Measurements from ENCODE around the gene TBC1D32. TPM values are rescaled to one million over a fixed set of nuclear protein-coding genes. Genes with fewer than 3 reads are reported as not detected.
"Not testable (repeated sequence)": the region's sequence is repeated elsewhere in the genome, so short reads cannot be mapped to it uniquely, and the experiment has no call there.

TBC1D32 gene
- total and polyA plus RNA-seq, 2 donors (not counting 1 experiment from before 2014, with no cell fraction given) = 6.3 to 21.0 TPM

DNA sequence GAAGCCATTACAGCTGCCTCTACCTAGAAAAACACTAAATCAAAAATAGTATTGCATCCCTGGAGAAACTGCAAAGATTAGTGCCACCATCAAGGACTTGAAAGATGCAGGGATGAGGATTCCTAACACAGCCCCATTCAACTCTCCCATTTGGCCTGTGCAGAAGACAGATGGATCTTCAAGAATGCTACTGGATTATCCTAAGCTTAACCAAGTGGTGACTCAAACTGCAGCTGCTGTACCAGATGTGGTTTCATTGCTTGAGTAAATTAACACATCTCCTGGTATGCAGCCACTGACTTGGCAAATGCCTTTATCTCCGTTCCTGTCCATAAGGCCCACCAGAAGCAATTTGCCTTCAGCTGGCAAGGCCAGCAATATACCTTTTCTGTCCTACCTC lies 117.4 kb downstream of the TBC1D32 start:
- Histone ChIP-seq H3K36me3 (ENCODE audit: control insufficient read depth, insufficient read depth, low read length) (no peaks in the 10 kb centered on the region), H3K27me3 (ENCODE audit: control insufficient read depth, insufficient read depth, low read length) (no peaks in the 10 kb centered on the region), H2AFZ (ENCODE audit: low read length) (no peak overlapping the region), H3K9ac (ENCODE audit: insufficient read depth, low read length) (no peak overlapping the region), H3K27ac (ENCODE audit: insufficient read depth, low read length) (no peak overlapping the region), H3K9me3 (ENCODE audit: control insufficient read depth, insufficient read depth, low read depth, low read length) (no peaks in the 10 kb centered on the region), H3K79me2 (ENCODE audit: control insufficient read depth, insufficient read depth, low read length) (no peaks in the 10 kb centered on the region), H3K4me1 (ENCODE audit: control insufficient read depth, extremely low read depth, insufficient read depth, low read length) (no peaks in the 10 kb centered on the region), H4K20me1 (ENCODE audit: control insufficient read depth, extremely low read depth, insufficient read depth, low read length) (no peaks in the 10 kb centered on the region), H3K4me2 (ENCODE audit: extremely low read depth, insufficient read depth, low read length) (no peak overlapping the region), H3K4me3 (replicated peaks in 1 of 4; ENCODE audit: control extremely low read depth in 1 of 4, insufficient read depth in 1 of 4, low read depth in 3 of 4, low read length in 4 of 4) (no peak overlapping the region)
- TF ChIP-seq EZH2 (IDR thresholded peaks at IDR 0.05; ENCODE audit: low read length, missing control alignments) (no peak), CTCF (conservative IDR thresholded peaks at IDR 0.05 in 1 of 2, IDR thresholded peaks at IDR 0.05 in 1 of 2; ENCODE audit: low read depth in 1 of 2, low read length in 2 of 2) (no peak)
- DNase-seq (ENCODE audit: low read depth in 2 of 2) = peak; percentile 20 to 53

- H3K4me1 ChIP-seq (ENCODE audit: control insufficient read depth, extremely low read depth, insufficient read depth, low read length); H3K9me3 ChIP-seq (ENCODE audit: control insufficient read depth, insufficient read depth, low read depth, low read length); H3K36me3 ChIP-seq (ENCODE audit: control insufficient read depth, insufficient read depth, low read length); H3K4me3 ChIP-seq (replicated peaks in 1 of 4; ENCODE audit: control extremely low read depth in 1 of 4, insufficient read depth in 1 of 4, low read depth in 3 of 4, low read length in 4 of 4); H3K79me2 ChIP-seq (ENCODE audit: control insufficient read depth, insufficient read depth, low read length); DNase-seq (ENCODE audit: low read depth in 2 of 2); H4K20me1 ChIP-seq (ENCODE audit: control insufficient read depth, extremely low read depth, insufficient read depth, low read length); H3K9ac ChIP-seq (ENCODE audit: insufficient read depth, low read length); H3K4me2 ChIP-seq (ENCODE audit: extremely low read depth, insufficient read depth, low read length); H3K27me3 ChIP-seq (ENCODE audit: control insufficient read depth, insufficient read depth, low read length); H3K27ac ChIP-seq (ENCODE audit: insufficient read depth, low read length); H2AFZ ChIP-seq (ENCODE audit: low read length): not testable (repeated sequence)
These were observed 120.9 kb downstream of the TBC1D32 start for GRCh38 chr6:121213341-121213740.

- no peak overlapping the region for H3K9ac ChIP-seq (ENCODE audit: insufficient read depth, low read length)
- TF ChIP-seq EZH2 (IDR thresholded peaks at IDR 0.05; ENCODE audit: low read length, missing control alignments) (no peak), CTCF (conservative IDR thresholded peaks at IDR 0.05 in 1 of 2, IDR thresholded peaks at IDR 0.05 in 1 of 2; ENCODE audit: low read depth in 1 of 2, low read length in 2 of 2) (no peak)
- no peak overlapping the region for H3K27ac ChIP-seq (ENCODE audit: insufficient read depth, low read length)
- H3K4me1 ChIP-seq (ENCODE audit: control insufficient read depth, extremely low read depth, insufficient read depth, low read length) = no peaks in the 10 kb centered on the region
- DNase-seq (ENCODE audit: low read depth in 2 of 2) = no peak
- H3K4me3 ChIP-seq (replicated peaks in 1 of 4; ENCODE audit: control extremely low read depth in 1 of 4, insufficient read depth in 1 of 4, low read depth in 3 of 4, low read length in 4 of 4) = no peak overlapping the region
- no peaks in the 10 kb centered on the region for H3K9me3 ChIP-seq (ENCODE audit: control insufficient read depth, insufficient read depth, low read depth, low read length)
- H3K79me2 ChIP-seq (ENCODE audit: control insufficient read depth, insufficient read depth, low read length) = no peaks in the 10 kb centered on the region
- H3K36me3 ChIP-seq (ENCODE audit: control insufficient read depth, insufficient read depth, low read length) = no peaks in the 10 kb centered on the region
- H2AFZ ChIP-seq (ENCODE audit: low read length) = no peak overlapping the region
- no peak overlapping the region for H3K4me2 ChIP-seq (ENCODE audit: extremely low read depth, insufficient read depth, low read length)
- H3K27me3 ChIP-seq (ENCODE audit: control insufficient read depth, insufficient read depth, low read length) = no peaks in the 10 kb centered on the region
- no peaks in the 10 kb centered on the region for H4K20me1 ChIP-seq (ENCODE audit: control insufficient read depth, extremely low read depth, insufficient read depth, low read length)
These were observed 123.3 kb downstream of the TBC1D32 start for GRCh38 chr6:121210943-121211342.
